ENCODE results near the gene YPEL2.

The YPEL2 gene

DNA sequence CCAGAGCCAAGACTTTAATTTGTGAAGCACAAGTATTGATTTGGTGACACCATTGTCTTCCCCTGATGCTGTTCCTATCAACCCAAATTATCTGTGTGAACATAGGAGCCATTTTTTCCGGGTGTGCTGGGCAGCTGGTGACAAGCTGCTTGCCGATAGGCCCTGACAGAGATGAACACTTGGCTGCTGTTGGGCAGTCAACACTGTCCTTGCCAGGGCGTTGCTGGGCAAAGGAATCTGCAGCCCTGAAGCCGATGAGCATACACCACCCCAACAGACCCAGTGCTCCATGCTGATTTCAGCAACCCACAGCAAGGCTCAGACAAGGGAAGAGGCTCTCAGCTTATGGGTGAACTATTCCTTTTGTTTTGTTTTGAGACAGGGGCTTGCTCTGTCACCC lies 105.4 kb downstream of the YPEL2 start:
- DNase-seq = no peak

DNA sequence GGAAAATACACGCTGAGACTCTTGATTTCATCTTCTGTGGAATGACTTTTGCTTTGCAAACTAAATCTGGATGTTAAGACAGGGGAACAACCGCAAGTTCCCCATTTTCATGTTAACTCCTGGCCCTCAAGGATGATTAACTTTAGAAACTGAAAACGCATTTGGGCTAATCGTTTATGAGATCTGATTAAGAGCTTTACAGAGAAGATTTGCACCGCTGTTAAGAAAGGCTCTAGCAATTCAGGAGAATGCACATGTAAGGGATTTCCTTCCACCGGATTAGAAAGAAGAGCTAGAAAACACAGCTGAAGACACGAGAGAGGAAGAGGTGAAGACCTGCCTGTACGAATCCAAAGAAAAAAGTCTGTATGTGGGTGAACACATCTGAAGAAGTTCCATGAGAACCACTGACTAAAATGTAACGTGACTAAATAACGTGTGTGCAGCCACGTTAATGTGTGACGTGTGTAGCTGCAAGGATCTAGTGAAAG lies 106.4 kb downstream of the YPEL2 start:
- no peak for DNase-seq

DNA sequence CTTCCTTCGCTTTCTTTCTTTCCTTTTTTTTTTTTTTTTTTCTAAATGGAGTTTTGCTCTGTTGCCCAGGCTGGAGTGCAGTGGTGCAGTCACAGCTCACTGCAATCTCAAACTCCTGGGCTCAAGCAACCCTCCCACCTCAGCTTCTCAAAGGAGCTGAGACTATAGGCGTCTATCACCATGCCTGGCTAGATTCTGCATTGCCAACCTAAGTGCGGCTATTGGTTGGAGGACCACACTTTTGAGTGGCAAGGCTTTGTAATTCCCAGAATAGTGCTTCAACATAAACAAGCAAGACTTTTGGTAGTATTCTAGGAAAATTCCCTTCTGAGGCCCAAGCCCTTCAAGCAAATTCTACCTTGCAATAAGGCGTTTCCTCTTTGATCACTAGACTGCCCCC lies 107.8 kb downstream of the YPEL2 start:
- no peak for DNase-seq

DNA sequence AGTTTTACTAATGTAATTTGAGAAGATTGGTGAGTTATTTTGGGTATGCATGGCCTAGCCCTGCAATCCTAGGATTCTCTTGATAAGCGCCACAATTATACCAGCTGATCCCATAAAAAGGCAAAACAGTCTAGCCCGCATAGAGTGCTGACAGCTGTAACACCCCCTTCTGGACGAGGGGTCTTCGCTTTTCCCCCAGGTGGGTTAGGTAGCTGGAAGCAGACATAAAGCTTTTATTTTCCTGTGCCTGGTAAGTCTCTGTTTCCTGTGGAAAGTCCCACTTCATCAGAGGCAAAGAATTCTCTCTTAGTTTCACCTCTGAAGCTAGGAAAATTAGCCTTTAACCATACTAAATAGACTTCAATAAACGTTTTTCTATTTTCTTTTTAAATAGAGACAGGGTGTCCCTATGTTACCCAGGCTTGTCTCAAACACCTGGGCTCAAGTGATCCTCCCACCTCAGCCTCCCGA lies 108.3 kb downstream of the YPEL2 start:
- DNase-seq = no peak

DNA sequence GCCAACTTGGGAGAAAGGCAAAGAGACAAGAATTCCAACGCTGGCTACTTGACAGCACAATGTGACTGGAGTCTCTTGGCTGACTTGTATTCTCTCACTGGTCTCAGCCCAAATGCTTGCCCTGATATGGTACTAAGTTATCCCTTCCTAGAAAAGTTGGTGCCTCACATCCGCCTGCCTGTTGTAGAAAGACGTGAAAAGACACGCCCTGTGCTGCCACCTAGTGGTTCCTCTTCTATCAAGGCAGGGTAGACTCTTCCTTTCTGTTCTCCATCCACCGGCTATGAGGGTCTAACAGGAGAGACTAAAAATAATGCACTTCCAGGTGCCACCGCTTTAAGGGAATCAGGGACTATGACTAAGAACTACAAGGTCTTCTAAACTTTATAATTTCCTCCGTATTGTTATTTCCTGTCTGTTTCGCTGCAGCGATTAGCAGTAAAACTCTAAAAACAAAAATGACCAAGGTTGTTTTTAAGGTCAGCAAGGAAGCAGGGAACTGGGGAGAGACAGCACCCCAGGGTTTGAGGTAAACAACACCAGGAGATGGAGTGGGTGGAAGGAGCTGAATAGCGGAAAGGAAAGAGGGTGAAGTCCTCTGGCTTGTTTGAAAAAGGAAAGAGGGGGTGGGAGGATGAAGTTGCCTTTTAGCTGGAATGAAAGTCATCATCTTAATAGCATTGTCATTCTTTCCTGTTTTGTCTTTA lies 109.5 kb downstream of the YPEL2 start:
- peak; percentile 77 for DNase-seq

DNA sequence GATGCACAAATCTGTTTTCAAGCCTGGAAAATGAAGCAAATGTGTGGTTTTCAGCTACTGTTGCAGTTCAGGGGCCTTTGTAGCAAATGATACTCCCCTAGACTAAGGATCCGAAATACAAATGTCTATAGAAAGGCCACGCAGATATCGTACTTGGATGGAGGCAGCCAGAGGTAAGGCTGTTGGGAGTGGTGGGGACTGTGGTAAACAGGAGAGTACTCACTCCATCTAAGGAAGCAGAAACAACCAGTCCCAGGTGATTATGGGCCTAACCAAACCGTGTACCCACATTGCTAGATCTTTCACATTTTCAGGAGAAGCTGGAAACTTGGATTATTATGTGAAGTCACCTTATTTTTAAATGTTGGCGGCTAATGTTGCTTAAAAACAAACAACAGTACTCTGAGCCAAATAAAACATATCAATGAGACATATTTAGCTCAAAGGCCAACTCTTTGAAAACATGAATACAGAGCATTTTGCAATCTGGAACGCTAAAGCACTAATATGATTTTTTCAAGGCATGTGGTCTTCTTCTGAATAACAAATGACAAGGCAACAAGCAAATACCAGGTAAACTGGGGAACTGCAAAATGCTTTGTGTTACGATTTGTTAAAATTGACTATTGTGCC lies 110.1 kb downstream of the YPEL2 start:
- no peak for DNase-seq

DNA sequence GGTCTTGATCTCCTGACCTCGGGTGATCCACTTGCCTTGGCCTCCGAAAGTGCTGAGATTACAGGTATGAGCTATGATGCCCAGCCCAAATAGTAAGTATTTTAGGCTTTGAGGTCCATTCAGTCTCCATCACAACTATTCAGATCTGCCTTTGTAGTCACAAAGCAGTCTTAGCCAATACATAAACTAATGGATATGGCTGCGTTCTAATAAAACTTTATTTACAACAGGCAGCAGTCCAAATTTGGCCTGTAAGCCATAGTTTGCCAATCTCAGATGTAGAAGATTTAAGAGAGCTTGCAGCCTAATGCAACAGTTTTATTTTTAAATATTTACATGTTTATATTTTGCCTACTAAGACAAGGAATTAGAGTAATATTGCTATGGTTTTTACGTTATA lies 111.7 kb downstream of the YPEL2 start:
- DNase-seq = no peak

Data from NCI-H510A (cell line).